Measurements from ENCODE around the gene FBXO11. TPM values are rescaled to one million over a fixed set of nuclear protein-coding genes. Genes with fewer than 3 reads are reported as not detected.

The FBXO11 gene
- total RNA-seq, 1 donor from 2014 or later, result 35.8 TPM

- Histone ChIP-seq H3K27ac (no peak overlapping the region), H3K4me1 (peaks cover 7% of the 10 kb centered on the region), H3K4me3 (no peak overlapping the region), H3K36me3 (peaks cover 0 to 7% of the 10 kb centered on the region in 2 donors), H3K9me3 (no peaks in the 10 kb centered on the region), H3K27me3 (no peaks in the 10 kb centered on the region)
- TF ChIP-seq POLR2A (IDR thresholded peaks at IDR 0.05), result no peak
- no peak for TF ChIP-seq CTCF (IDR thresholded peaks at IDR 0.05)
- no peak for TF ChIP-seq POLR2AphosphoS5 (IDR thresholded peaks at IDR 0.05; ENCODE audit: insufficient read depth in 1 of 2, low read depth in 1 of 2)
- intact Hi-C loops (cut with DNase I), result no loop called here
- no peak for DNase-seq (ENCODE audit: extremely low spot score in 2 of 2)
Observed at GRCh38 chr2:47844162-47844561, 62.1 kb downstream of the FBXO11 start.

- Histone ChIP-seq H3K27me3 (no peaks in the 10 kb centered on the region), H3K9me3 (no peaks in the 10 kb centered on the region), H3K4me1 (no peaks in the 10 kb centered on the region), H3K4me3 (no peak overlapping the region), H3K27ac (no peak overlapping the region), H3K36me3 (peaks cover 0 to 15% of the 10 kb centered on the region in 2 donors)
- DNase-seq (ENCODE audit: extremely low spot score in 2 of 2), result no peak
- intact Hi-C loops (cut with DNase I), result no loop called here
- TF ChIP-seq POLR2AphosphoS5 (IDR thresholded peaks at IDR 0.05; ENCODE audit: insufficient read depth in 1 of 2, low read depth in 1 of 2) (no peak), CTCF (IDR thresholded peaks at IDR 0.05) (no peak)
Observed at GRCh38 chr2:47843407-47843806, 62.9 kb downstream of the FBXO11 start.

GRCh38 chr2:47842846-47843245 lies 63.5 kb downstream of the FBXO11 start:
- intact Hi-C loops (cut with DNase I), result no loop called here

GRCh38 chr2:47838686-47839085 lies 67.6 kb downstream of the FBXO11 start:
- no peak overlapping the region for H3K4me3 ChIP-seq
- H3K27me3 ChIP-seq, result no peaks in the 10 kb centered on the region
- no peak overlapping the region for H3K27ac ChIP-seq
- no peak for DNase-seq (ENCODE audit: extremely low spot score in 2 of 2)
- no peaks in the 10 kb centered on the region for H3K9me3 ChIP-seq
- no peaks in the 10 kb centered on the region for H3K4me1 ChIP-seq
- intact Hi-C loops (cut with DNase I), result loop anchor here (2.0 kb wide), 1 partner anchor 64 kb away; no protein-coding TSS in a partner anchor
- TF ChIP-seq POLR2AphosphoS5 (IDR thresholded peaks at IDR 0.05; ENCODE audit: insufficient read depth in 1 of 2, low read depth in 1 of 2) (no peak), CTCF (IDR thresholded peaks at IDR 0.05) (no peak), POLR2A (IDR thresholded peaks at IDR 0.05) (no peak)
- peaks cover 0 to 58% of the 10 kb centered on the region in 2 donors for H3K36me3 ChIP-seq

More at GRCh38 chr2:47842846-47843245, 63.5 kb downstream of the FBXO11 start:
- H3K4me3 ChIP-seq, result no peak overlapping the region
- no peak overlapping the region for H3K27ac ChIP-seq
- TF ChIP-seq POLR2AphosphoS5 (IDR thresholded peaks at IDR 0.05; ENCODE audit: insufficient read depth in 1 of 2, low read depth in 1 of 2), result no peak
- TF ChIP-seq POLR2A (IDR thresholded peaks at IDR 0.05), result no peak
- TF ChIP-seq CTCF (IDR thresholded peaks at IDR 0.05), result no peak
- no peaks in the 10 kb centered on the region for H3K4me1 ChIP-seq
- no peaks in the 10 kb centered on the region for H3K9me3 ChIP-seq
- peaks cover 0 to 20% of the 10 kb centered on the region in 2 donors for H3K36me3 ChIP-seq
- H3K27me3 ChIP-seq, result no peaks in the 10 kb centered on the region
- no peak for DNase-seq (ENCODE audit: extremely low spot score in 2 of 2)

- intact Hi-C loops (cut with DNase I), result loop anchor here (2.0 kb wide), 1 partner anchor 65 kb away; no protein-coding TSS in a partner anchor
- TF ChIP-seq POLR2A (IDR thresholded peaks at IDR 0.05), result no peak
- TF ChIP-seq POLR2AphosphoS5 (IDR thresholded peaks at IDR 0.05; ENCODE audit: insufficient read depth in 1 of 2, low read depth in 1 of 2), result no peak
- no peak for TF ChIP-seq CTCF (IDR thresholded peaks at IDR 0.05)
- Histone ChIP-seq H3K27me3 (no peaks in the 10 kb centered on the region), H3K4me1 (no peaks in the 10 kb centered on the region), H3K9me3 (no peaks in the 10 kb centered on the region), H3K27ac (no peak overlapping the region), H3K4me3 (no peak overlapping the region), H3K36me3 (peaks cover 0 to 62% of the 10 kb centered on the region in 2 donors)
- no peak for DNase-seq (ENCODE audit: extremely low spot score in 2 of 2)
Observed at GRCh38 chr2:47838249-47838648, 68.0 kb downstream of the FBXO11 start.
